Endodermal cell (in vitro differentiated cells): ENCODE measurements around the gene ADI1. TPM values are rescaled to one million over a fixed set of nuclear protein-coding genes. Genes with fewer than 3 reads are reported as not detected.

Source experiments
- DNase-seq: peaks from one replicate; pipeline ENCODE4 v3.0.0-alpha.2; 2017
- H3K27ac ChIP-seq: 2 replicates; pipeline ENCODE4 v1.5.1; 2013; ENCODE audit warnings: mild to moderate bottlenecking, low read depth, low read length, moderate library complexity
- H3K27me3 ChIP-seq: 2 replicates; pipeline ENCODE4 v1.6.1; 2013; ENCODE audit warnings: mild to moderate bottlenecking, low read length, moderate library complexity; ENCODE audit not compliant: insufficient read depth, control insufficient read depth, poor library complexity, severe bottlenecking
- H3K36me3 ChIP-seq: 2 replicates; pipeline ENCODE4 v1.7.0; 2013; ENCODE audit warnings: mild to moderate bottlenecking, low read length, moderate library complexity; ENCODE audit not compliant: control insufficient read depth, insufficient read depth
- H3K4me1 ChIP-seq: one replicate; pipeline ENCODE4 v1.7.0; 2013; ENCODE audit warnings: low read length; ENCODE audit not compliant: control insufficient read depth, insufficient read depth
- H3K4me3 ChIP-seq: 2 replicates; pipeline ENCODE4 v1.5.1; 2013; ENCODE audit warnings: mild to moderate bottlenecking, low read length, moderate library complexity
- H3K9ac ChIP-seq: 2 replicates; pipeline ENCODE4 v1.6.1; 2013; ENCODE audit warnings: mild to moderate bottlenecking, low read length, moderate library complexity; ENCODE audit not compliant: poor library complexity, severe bottlenecking; ENCODE audit errors: extremely low read depth
- H3K9me3 ChIP-seq: 2 replicates; pipeline ENCODE4 v1.6.1; 2013; ENCODE audit warnings: mild to moderate bottlenecking, low read length, moderate library complexity; ENCODE audit not compliant: control insufficient read depth
- H3K27ac Mint-ChIP-seq: 2 replicates; pipeline ENCODE4 v1.8.0; 2020; ENCODE audit warnings: mixed read lengths
- H3K27me3 Mint-ChIP-seq: 2 replicates; pipeline ENCODE4 v1.8.0; 2021; ENCODE audit warnings: mild to moderate bottlenecking, mixed read lengths; ENCODE audit not compliant: insufficient read depth
- H3K36me3 Mint-ChIP-seq: 2 replicates; pipeline ENCODE4 v1.8.0; 2020; ENCODE audit warnings: low read depth, mixed read lengths
- H3K4me1 Mint-ChIP-seq: 2 replicates; pipeline ENCODE4 v1.8.0; 2020; ENCODE audit warnings: mixed read lengths
- H3K4me3 Mint-ChIP-seq: 2 replicates; pipeline ENCODE4 v1.8.0; 2020; ENCODE audit warnings: mild to moderate bottlenecking, moderate library complexity, mixed read lengths
- H3K9me3 Mint-ChIP-seq: 2 replicates; pipeline ENCODE4 v1.8.0; 2020; ENCODE audit warnings: mild to moderate bottlenecking, mixed read lengths
- CTCF ChIP-seq: fragments of 200-600 bp; sonication (generic); conservative IDR thresholded peaks from 2 replicates; pipeline ENCODE4 v1.5.0; 2021; ENCODE audit warnings: antibody characterized with exemption, mild to moderate bottlenecking
- WGBS, 2 experiments: methylation state at CpG; one replicate each; pipeline versions ENCODE4 v1.1.5 to v1.1.7; 2013; ENCODE audit warnings: missing lambda C conversion rate in 2 of 2, mixed read lengths in 1 of 2; ENCODE audit not compliant: insufficient coverage in 1 of 2, insufficient read length in 1 of 2; 5-methylcytosine and 5-hydroxymethylcytosine counted together
- total RNA-seq, 2 donors: library from RNA; stranded (reverse); fragmentation: NEBNext Ultra II Directional in 1 of 2; extraction: Animal tissue kit (Norgen Biotek cat#: 25700) in 1 of 2; gene quantifications; 2 replicates in 1 of 2; 3 replicates in 1 of 2; pipeline ENCODE4 v1.2.1, GENCODE V29; 2021

The ADI1 gene
- total RNA-seq, 2 donors from 2014 or later = 27.1 to 40.1 TPM

GRCh38 chr2:3480352-3481010, 38.9 kb downstream of the ADI1 start:
- Histone ChIP-seq H3K4me3 (no peak overlapping the region), H3K36me3 (peaks cover 4% of the 10 kb centered on the region), H3K9me3 (no peaks in the 10 kb centered on the region), H3K9ac (no peak overlapping the region), H3K4me1 (no peaks in the 10 kb centered on the region), H3K27ac (no peak overlapping the region), H3K27me3 (no peaks in the 10 kb centered on the region)
- no peak for DNase-seq
- Mint-ChIP-seq H3K9me3 (peaks cover 4% of the 10 kb centered on the region), H3K27me3 (no peaks in the 10 kb centered on the region), H3K4me3 (no peak overlapping the region), H3K27ac (no peak overlapping the region), H3K36me3 (peaks cover 32% of the 10 kb centered on the region), H3K4me1 (no peaks in the 10 kb centered on the region)
- WGBS, 2 experiments = 63 to 76% methylated on average over 4 to 6 of the region's 7 CpGs
- TF ChIP-seq CTCF = no peak

GRCh38 chr2:3479430-3480320, 39.7 kb downstream of the ADI1 start:
- Histone ChIP-seq H3K9me3 (no peaks in the 10 kb centered on the region), H3K9ac (no peak overlapping the region), H3K4me1 (no peaks in the 10 kb centered on the region), H3K4me3 (no peak overlapping the region), H3K27me3 (no peaks in the 10 kb centered on the region), H3K36me3 (peaks cover 9% of the 10 kb centered on the region), H3K27ac (no peak overlapping the region)
- no peaks in the 10 kb centered on the region for H3K9me3 Mint-ChIP-seq
- no peak for TF ChIP-seq CTCF
- no peak for DNase-seq
- H3K4me3 Mint-ChIP-seq = no peak overlapping the region
- WGBS, 2 experiments = 89 to 95% methylated on average over 15 to 31 of the region's 31 CpGs
- H3K36me3 Mint-ChIP-seq = peaks cover 31% of the 10 kb centered on the region
- no peak overlapping the region for H3K27ac Mint-ChIP-seq
- H3K4me1 Mint-ChIP-seq = no peaks in the 10 kb centered on the region
- no peaks in the 10 kb centered on the region for H3K27me3 Mint-ChIP-seq

GRCh38 chr2:3478846-3479385, 40.4 kb downstream of the ADI1 start:
- no peak overlapping the region for H3K27ac ChIP-seq
- Mint-ChIP-seq H3K36me3 (peaks cover 32% of the 10 kb centered on the region), H3K4me1 (no peaks in the 10 kb centered on the region), H3K4me3 (no peak overlapping the region), H3K9me3 (no peaks in the 10 kb centered on the region), H3K27ac (no peak overlapping the region), H3K27me3 (no peaks in the 10 kb centered on the region)
- H3K27me3 ChIP-seq = no peaks in the 10 kb centered on the region
- no peak overlapping the region for H3K9ac ChIP-seq
- H3K36me3 ChIP-seq = peaks cover 9% of the 10 kb centered on the region
- TF ChIP-seq CTCF = no peak
- H3K4me1 ChIP-seq = no peaks in the 10 kb centered on the region
- H3K9me3 ChIP-seq = no peaks in the 10 kb centered on the region
- WGBS, 2 experiments = 92 to 99% methylated on average over 12 to 19 of the region's 19 CpGs
- no peak overlapping the region for H3K4me3 ChIP-seq
- DNase-seq = no peak
